BLaER1 treated with 17β-estradiol and CSF1 and Interleukin-3, amounts not matched to agents 10 nM and 100 nM (cell line): ENCODE results near the gene PLCG1.

Source experiments
- H3K27ac ChIP-seq, 11 experiments: shearing (Covaris generic); formaldehyde crosslinking; 2 replicates each; pipeline ENCODE4 v1.8.1; 2022
- H3K27me3 ChIP-seq, 11 experiments: shearing (Covaris generic); formaldehyde crosslinking; 2 replicates each; pipeline ENCODE4 v1.8.1; 2022
- H3K36me3 ChIP-seq, 11 experiments: shearing (Covaris generic); formaldehyde crosslinking; 2 replicates each; pipeline ENCODE4 v1.8.1; 2022
- H3K4me1 ChIP-seq, 10 experiments: shearing (Covaris generic); formaldehyde crosslinking; 2 replicates each; pipeline ENCODE4 v1.8.1; 2022
- H3K4me2 ChIP-seq, 11 experiments: shearing (Covaris generic); formaldehyde crosslinking; 2 replicates each; pipeline ENCODE4 v1.8.1; 2022
- H3K4me3 ChIP-seq, 10 experiments: shearing (Covaris generic); formaldehyde crosslinking; 2 replicates each; pipeline ENCODE4 v1.8.1; 2022
- H3K9ac ChIP-seq, 11 experiments: shearing (Covaris generic); formaldehyde crosslinking; 2 replicates each; pipeline ENCODE4 v1.8.1; 2022
- H3K9me3 ChIP-seq, 11 experiments: shearing (Covaris generic); formaldehyde crosslinking; replicated peaks in 1 of 11; 2 replicates each; pipeline ENCODE4 v1.8.1; 2022
- H4K20me1 ChIP-seq, 11 experiments: shearing (Covaris generic); formaldehyde crosslinking; 2 replicates each; pipeline ENCODE4 v1.8.1; 2022
- Cebpa-rat ChIP-seq, 11 experiments: shearing (Covaris generic); IDR thresholded peaks; 2 replicates each; pipeline ENCODE4 v1.8.1; 2022

Gene PLCG1

DNA sequence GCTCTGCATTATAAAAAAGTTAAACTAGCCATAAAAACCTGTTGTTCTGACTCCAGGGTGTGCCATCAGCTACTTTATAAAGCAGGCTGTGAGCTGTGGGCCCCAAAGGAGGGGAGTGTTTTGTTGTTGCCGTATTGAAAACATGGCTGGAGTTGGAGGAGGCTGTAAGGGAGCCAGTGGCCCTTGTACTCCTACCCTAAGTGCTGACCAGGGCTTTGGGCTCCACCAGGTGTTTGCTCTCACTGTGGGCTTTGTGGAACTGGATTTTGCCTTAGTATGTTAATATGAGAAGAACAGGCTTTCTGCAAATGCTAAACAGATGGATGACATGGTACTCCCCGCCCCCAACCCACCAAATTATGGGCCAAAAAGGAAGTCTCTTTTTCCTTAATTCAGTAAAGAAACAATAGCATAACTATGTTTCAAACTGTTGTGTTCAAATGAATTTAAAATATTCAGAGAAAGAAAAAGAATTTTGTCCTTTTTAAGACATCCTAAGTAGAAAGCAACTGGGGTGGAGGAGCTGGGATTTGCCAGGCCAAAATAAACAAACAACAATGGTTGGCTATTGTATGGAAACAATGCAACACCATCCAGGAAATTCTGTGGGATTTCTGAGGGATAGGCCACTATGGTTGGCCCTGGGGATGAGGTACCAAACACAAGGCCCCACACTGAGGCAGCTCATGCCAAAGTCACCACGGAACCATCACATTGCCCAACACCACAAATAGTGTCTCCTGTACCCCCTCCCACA is 63.3 kb downstream of the PLCG1 start:
- no peaks in the 10 kb centered on the region for H3K27me3 ChIP-seq
- no peak overlapping the region for H3K4me3 ChIP-seq
- peaks cover 22 to 43% (median 28%) of the 10 kb centered on the region in 11 experiments for H3K9me3 ChIP-seq
- TF ChIP-seq Cebpa-rat (IDR thresholded peaks at IDR 0.05) = no peak
- H3K27ac ChIP-seq = no peak overlapping the region
- H4K20me1 ChIP-seq = peaks cover 0 to 5% (median 0%) of the 10 kb centered on the region in 11 experiments; a peak in 1 of 22 replicates
- H3K4me1 ChIP-seq = peaks cover 0 to 7% (median 0%) of the 10 kb centered on the region in 10 experiments; a peak in 1 of 20 replicates
- H3K36me3 ChIP-seq = peaks cover 21 to 69% (median 42%) of the 10 kb centered on the region in 11 experiments; a peak in 21 of 22 replicates
- no peak overlapping the region for H3K9ac ChIP-seq
- no peak overlapping the region for H3K4me2 ChIP-seq

DNA sequence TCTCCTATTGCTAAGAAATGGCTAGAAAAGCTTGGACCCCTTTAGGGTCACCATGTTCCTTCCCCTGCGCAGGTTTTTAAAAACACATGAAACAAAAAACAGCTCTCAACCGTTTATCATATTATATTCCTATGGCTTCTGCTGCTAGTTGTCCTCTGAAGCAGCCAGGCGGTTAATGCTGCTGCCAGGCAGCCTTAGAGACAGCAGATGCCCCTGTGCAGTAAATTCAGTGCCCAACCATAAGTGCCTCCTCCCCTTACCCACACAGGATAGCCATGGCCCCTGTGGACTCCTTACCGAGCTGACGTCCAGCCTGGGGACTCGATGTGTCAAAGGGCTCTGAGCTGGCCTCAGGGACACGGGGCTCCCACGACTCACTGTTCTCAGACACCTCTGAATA is 64.4 kb downstream of the PLCG1 start:
- peaks cover 22 to 43% (median 28%) of the 10 kb centered on the region in 11 experiments for H3K9me3 ChIP-seq
- no peaks in the 10 kb centered on the region for H3K27me3 ChIP-seq
- no peak overlapping the region for H3K9ac ChIP-seq
- H4K20me1 ChIP-seq = peaks cover 0 to 5% (median 0%) of the 10 kb centered on the region in 11 experiments; a peak in 1 of 22 replicates
- H3K27ac ChIP-seq = no peak overlapping the region
- H3K36me3 ChIP-seq = peaks cover 21 to 69% (median 42%) of the 10 kb centered on the region in 11 experiments; a peak in 21 of 22 replicates
- peaks cover 0 to 7% (median 0%) of the 10 kb centered on the region in 10 experiments; a peak in 1 of 20 replicates for H3K4me1 ChIP-seq
- H3K4me3 ChIP-seq = no peak overlapping the region
- no peak overlapping the region for H3K4me2 ChIP-seq
- TF ChIP-seq Cebpa-rat (IDR thresholded peaks at IDR 0.05) = no peak

DNA sequence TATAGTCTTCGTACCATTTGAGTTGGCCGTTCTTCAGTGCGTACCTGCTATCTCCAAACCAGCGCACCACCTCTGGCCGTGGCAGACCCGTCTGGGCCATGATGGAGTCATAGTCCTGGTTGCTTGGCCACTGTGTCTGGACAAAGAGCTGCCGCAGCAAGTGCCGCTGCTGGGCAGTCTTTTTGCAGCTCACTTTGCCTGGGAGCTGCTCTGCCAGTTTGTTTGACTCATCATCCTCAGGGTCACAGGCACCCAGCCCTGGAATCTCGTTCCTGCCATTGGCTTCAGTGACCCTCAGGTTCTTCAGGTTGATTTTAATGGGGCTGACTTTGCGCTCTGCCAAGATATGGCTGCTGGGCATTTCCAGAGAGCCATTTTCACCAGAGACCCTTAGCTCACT is 65.1 kb downstream of the PLCG1 start:
- H3K27ac ChIP-seq = no peak overlapping the region
- no peak for TF ChIP-seq Cebpa-rat (IDR thresholded peaks at IDR 0.05)
- peaks cover 0 to 5% (median 0%) of the 10 kb centered on the region in 11 experiments; a peak in 1 of 22 replicates for H4K20me1 ChIP-seq
- peaks cover 0 to 7% (median 0%) of the 10 kb centered on the region in 10 experiments; a peak in 1 of 20 replicates for H3K4me1 ChIP-seq
- no peaks in the 10 kb centered on the region for H3K27me3 ChIP-seq
- H3K9me3 ChIP-seq = peaks cover 22 to 43% (median 28%) of the 10 kb centered on the region in 11 experiments
- no peak overlapping the region for H3K9ac ChIP-seq
- peaks cover 21 to 69% (median 42%) of the 10 kb centered on the region in 11 experiments; a peak in 21 of 22 replicates for H3K36me3 ChIP-seq
- H3K4me2 ChIP-seq = no peak overlapping the region
- no peak overlapping the region for H3K4me3 ChIP-seq

DNA sequence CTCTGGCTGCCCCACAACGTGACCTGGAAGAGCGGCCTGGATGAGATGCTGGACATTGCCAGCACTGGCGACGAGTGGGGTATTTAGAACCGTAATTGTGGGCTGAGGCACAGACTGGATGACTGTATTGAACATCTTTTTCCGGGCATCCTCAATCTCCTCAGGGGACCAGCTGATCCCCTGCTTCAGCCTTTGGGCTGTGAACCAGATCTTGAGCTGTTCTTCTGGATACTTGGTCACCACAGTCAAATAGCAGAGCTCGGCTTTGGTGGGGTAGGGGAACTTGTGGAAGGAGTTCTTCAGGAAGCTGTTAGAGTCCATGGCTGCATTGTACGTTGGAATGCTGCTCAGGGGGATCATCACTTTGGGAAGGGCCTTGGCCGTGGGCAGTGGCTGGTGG is 66.3 kb downstream of the PLCG1 start:
- no peak for TF ChIP-seq Cebpa-rat (IDR thresholded peaks at IDR 0.05)
- Histone ChIP-seq H3K4me2 (no peak overlapping the region), H3K9me3 (peaks cover 13 to 34% (median 19%) of the 10 kb centered on the region in 11 experiments), H3K36me3 (peaks cover 16 to 65% (median 36%) of the 10 kb centered on the region in 11 experiments; a peak in 21 of 22 replicates), H3K27me3 (no peaks in the 10 kb centered on the region), H3K9ac (no peak overlapping the region), H3K27ac (no peak overlapping the region), H3K4me3 (no peak overlapping the region), H4K20me1 (peaks cover 0 to 5% (median 0%) of the 10 kb centered on the region in 11 experiments; a peak in 1 of 22 replicates), H3K4me1 (peaks cover 0 to 7% (median 0%) of the 10 kb centered on the region in 10 experiments; a peak in 1 of 20 replicates)

DNA sequence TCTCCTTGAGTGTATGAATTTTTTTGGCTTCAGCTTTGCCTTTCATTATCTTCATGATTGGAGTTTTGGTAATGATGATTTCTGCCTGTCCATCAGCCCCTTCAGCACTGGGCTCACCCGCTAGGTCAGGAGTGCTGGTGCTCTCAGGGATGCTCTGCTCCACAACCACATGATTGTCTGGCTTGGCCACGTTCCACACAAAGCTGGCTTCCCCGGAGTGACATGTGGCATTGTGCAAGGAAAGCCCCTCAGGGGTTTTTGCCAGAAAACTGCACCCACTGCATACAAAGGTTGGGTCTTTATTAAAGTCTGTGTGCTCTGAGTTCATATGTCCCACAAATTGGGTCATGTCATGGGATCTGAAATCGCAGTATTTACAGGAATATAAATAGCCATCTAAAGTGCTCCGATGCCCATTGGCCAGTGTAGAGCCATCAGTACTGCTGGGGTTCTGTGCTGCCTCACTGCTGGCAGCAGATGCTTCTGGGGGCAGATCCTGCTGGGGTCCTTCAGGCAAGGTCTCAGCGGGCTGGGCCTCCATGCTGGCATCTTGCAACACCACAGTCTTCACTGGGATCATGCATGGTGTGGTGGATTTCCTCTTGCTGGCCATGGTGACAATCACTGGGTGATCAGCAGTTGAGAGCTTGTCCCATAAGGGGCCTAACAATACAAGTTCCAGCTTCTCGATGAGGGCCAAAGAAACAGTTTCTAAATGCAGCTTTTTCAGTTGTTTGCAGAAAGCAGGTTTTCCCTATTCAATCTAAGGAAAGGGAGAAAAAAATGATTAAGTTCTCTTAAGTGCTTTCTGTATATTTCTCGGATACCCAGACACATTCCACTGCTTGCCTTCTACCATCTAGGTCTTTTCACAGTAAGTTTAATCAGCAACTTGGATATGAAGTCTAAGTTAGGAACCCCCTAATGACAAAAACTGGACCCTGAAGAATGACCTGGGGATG is 67.2 kb downstream of the PLCG1 start:
- H3K9me3 ChIP-seq = peaks cover 4 to 25% (median 9%) of the 10 kb centered on the region in 11 experiments; a peak in 21 of 22 replicates
- H3K27me3 ChIP-seq = no peaks in the 10 kb centered on the region
- H3K27ac ChIP-seq = no peak overlapping the region
- no peak overlapping the region for H3K4me2 ChIP-seq
- no peak overlapping the region for H3K9ac ChIP-seq
- H4K20me1 ChIP-seq = peaks cover 0 to 5% (median 0%) of the 10 kb centered on the region in 11 experiments; a peak in 1 of 22 replicates
- no peak for TF ChIP-seq Cebpa-rat (IDR thresholded peaks at IDR 0.05)
- no peak overlapping the region for H3K4me3 ChIP-seq
- H3K4me1 ChIP-seq = peaks cover 0 to 3% (median 0%) of the 10 kb centered on the region in 10 experiments; a peak in 1 of 20 replicates
- H3K36me3 ChIP-seq = peaks cover 16 to 56% (median 31%) of the 10 kb centered on the region in 11 experiments; a peak in 21 of 22 replicates

DNA sequence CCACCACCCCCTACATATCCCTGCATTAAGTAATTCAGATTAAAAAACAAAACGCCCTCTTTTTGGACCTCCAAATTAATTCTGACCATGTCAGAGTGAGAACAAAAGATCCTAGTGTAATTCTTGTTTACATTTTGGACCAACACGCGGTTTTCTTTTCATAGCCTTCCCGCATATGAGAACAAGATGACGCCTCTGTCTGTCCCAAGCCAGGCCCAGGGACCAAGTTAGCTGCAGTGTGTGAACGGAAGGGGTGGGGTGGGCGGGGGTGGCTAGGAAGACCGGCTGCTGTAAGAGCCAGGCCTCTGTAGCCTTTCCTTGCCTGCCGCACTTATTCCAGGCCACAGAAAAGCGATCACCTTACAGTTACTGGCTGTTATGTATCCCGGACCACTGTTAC is 68.0 kb downstream of the PLCG1 start:
- no peak for TF ChIP-seq Cebpa-rat (IDR thresholded peaks at IDR 0.05)
- H3K9me3 ChIP-seq = peaks cover 2 to 18% (median 5%) of the 10 kb centered on the region in 11 experiments; a peak in 10 of 22 replicates
- H3K27me3 ChIP-seq = no peaks in the 10 kb centered on the region
- H3K4me1 ChIP-seq = no peaks in the 10 kb centered on the region
- H3K4me2 ChIP-seq = no peak overlapping the region
- no peak overlapping the region for H3K9ac ChIP-seq
- no peak overlapping the region for H3K4me3 ChIP-seq
- H4K20me1 ChIP-seq = peaks cover 0 to 5% (median 0%) of the 10 kb centered on the region in 11 experiments; a peak in 1 of 22 replicates
- H3K36me3 ChIP-seq = peaks cover 16 to 49% (median 26%) of the 10 kb centered on the region in 11 experiments; a peak in 21 of 22 replicates
- H3K27ac ChIP-seq = no peak overlapping the region

DNA sequence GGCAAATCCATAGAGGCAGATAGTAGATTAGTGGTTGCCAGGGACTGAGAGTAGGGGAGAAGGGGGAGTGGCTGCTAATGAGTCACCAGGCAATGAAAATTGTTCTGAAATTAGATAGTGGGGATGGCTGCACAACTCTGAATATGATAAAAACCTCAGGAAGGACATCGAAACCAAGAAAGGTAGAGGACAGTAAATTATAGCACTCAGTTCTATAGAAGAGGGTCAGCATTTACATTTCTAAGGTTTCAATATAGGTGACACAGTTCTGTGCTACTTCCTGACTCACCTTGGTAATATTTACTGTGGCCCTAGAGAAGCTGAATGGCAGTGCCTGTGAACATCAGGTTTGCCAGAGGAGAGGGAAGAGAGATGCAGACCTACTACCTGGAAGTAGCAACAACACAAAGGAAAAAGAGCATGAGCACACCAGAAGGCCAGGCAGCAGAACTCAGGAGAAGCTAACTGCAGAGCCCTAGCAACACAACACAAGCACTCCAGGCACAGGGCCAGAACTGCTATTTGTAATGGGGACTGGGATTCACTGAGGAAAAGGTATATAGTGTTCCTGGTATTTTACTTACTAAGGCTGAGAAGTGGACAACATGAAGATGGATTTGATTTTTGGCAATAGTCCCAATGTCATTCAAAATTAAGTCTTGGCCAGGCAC is 75.9 kb downstream of the PLCG1 start:
- H3K36me3 ChIP-seq = peaks cover 0 to 5% (median 0%) of the 10 kb centered on the region in 11 experiments; a peak in 2 of 22 replicates
- no peak overlapping the region for H3K4me2 ChIP-seq
- no peaks in the 10 kb centered on the region for H3K4me1 ChIP-seq
- H4K20me1 ChIP-seq = 0 out of 22 replicates have a peak, but pooled peaks cover 0 to 6% (median 0%) of the 10 kb centered on the region in 11 experiments
- no peak for TF ChIP-seq Cebpa-rat (IDR thresholded peaks at IDR 0.05)
- no peaks in the 10 kb centered on the region for H3K9me3 ChIP-seq
- no peaks in the 10 kb centered on the region for H3K27me3 ChIP-seq
- H3K27ac ChIP-seq = no peak overlapping the region
- no peak overlapping the region for H3K9ac ChIP-seq
- H3K4me3 ChIP-seq = no peak overlapping the region

DNA sequence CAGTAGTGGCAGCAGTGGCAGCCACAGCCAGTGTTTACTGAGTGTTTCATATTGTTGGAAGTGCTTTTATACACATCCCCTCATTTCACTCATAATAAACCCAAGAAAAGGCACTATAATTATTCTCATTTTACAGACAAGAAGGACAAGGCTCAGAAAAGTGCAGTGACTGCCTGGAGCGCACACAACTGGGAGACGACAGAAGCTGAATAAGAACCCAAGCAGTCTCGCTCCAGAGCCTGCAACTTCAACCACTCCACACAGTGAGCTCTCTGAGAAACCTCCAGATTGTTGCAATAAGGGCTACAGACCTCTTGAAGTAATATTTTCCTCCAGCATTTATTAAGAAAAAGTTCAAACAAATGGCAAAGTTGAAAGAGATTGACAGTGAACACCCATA is 76.9 kb downstream of the PLCG1 start:
- Histone ChIP-seq H3K4me2 (no peak overlapping the region), H3K4me1 (no peaks in the 10 kb centered on the region), H3K36me3 (peaks cover 0 to 5% (median 0%) of the 10 kb centered on the region in 11 experiments; a peak in 2 of 22 replicates), H4K20me1 (0 out of 22 replicates have a peak, but pooled peaks cover 0 to 6% (median 0%) of the 10 kb centered on the region in 11 experiments), H3K4me3 (no peak overlapping the region), H3K27me3 (no peaks in the 10 kb centered on the region), H3K27ac (no peak overlapping the region), H3K9ac (no peak overlapping the region), H3K9me3 (no peaks in the 10 kb centered on the region)
- TF ChIP-seq Cebpa-rat (IDR thresholded peaks at IDR 0.05) = no peak
